T-helper 2 cell treated with Interferon-gamma antibody and Interleukin-4, amounts not matched to agents 100 ng/mL and 5 ng/mL, for 36 hours (primary cell): Measurements from ENCODE around the gene KDM8. TPM values are rescaled to one million over a fixed set of nuclear protein-coding genes. Genes with fewer than 3 reads are reported as not detected.
"Not testable (repeated sequence)": the region's sequence is repeated elsewhere in the genome, so short reads cannot be mapped to it uniquely, and the experiment has no call there.

Experiments used
- intact Hi-C: fragments of 100-400 bp; cut with micrococcal nuclease; formaldehyde crosslinking; loops from one replicate; pipeline ENCODE4 v1.15.1; 2023
- total RNA-seq: library from RNA; stranded (reverse); gene quantifications from 2 replicates; pipeline ENCODE4 v1.2.3, GENCODE V29; 2022

The KDM8 gene
- total RNA-seq, 1 donor from 2014 or later, result 14.2 TPM

GRCh38 chr16:27262904-27263423 is 59.6 kb downstream of the KDM8 start:
- intact Hi-C loops, result not testable (repeated sequence)

DNA sequence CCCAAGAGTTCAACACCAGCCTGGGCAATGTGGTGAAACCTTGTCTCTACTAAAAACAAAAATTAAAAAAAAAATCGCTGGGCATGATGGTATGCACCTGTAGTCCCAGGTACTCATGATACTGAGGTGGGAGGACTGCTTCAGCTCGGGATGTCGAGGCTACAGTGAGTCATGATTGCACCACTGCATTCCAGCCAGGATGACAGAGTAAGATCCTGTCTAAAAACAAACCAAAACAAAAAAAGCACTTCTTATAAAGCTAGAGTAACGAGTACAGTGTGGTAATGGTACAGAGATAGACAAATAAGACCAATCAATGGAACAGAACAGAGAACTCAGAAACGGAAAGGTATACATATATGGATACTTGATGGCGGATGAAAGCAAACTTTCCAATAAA is 60.8 kb downstream of the KDM8 start:
- intact Hi-C loops, result no loop called here

DNA sequence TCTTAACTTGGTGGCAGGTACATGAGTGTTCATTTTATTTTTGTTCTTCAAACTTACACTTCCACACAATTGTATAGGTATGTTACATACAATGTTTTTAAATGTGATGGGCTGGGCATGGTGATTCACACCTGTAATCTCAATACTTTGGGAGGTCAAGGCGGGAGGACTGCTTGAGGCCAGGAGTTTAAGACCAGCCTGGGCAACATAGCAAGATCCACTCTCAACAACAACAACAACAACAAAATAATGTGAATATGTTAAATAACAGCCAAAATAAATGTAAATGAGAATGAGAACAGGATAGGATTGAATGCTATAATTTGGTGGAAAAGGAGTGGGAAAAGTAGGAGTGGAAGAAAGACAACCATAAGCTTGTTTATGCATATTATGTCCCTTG is 62.7 kb downstream of the KDM8 start:
- intact Hi-C loops, result no loop called here

DNA sequence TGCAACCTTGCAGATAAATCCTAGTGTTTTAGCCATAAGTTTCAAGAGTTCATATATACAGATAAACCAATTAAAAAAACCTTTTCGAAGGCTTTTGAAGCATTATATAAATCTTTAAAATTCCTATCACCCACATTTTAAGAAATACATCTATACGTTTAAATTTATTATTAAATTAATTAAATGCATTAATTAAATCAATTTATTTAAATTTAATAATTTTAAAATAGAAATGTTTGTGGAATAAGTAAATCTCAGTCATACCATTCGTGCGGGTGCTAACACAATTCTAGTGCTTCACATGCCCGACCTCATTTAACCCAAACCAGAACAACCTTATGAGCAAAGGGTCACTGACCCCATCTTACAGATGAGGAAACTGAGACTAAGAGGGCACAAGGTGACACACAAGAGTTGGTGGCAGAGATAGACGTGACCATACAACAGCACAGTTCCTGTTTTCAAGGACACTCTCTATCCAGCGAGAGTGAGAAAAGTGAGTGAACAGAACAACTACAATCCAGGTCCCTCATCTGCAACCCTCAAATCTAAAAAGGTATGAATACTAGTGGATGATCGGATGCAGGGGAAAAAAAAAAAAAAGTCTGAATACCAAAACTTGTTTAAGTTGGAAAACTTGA is 63.8 kb downstream of the KDM8 start:
- intact Hi-C loops, result no loop called here

GRCh38 chr16:27268376-27269299 is 65.3 kb downstream of the KDM8 start, which contains the start of gene NSMCE1:
NSMCE1 (minus strand) TSS chr16:27268772; CDS start chr16:27257570, 11,202 bp downstream.
- intact Hi-C loops, result loop anchor here (1.0 kb wide), 1 partner anchor 31 kb away; no protein-coding TSS in a partner anchor

DNA sequence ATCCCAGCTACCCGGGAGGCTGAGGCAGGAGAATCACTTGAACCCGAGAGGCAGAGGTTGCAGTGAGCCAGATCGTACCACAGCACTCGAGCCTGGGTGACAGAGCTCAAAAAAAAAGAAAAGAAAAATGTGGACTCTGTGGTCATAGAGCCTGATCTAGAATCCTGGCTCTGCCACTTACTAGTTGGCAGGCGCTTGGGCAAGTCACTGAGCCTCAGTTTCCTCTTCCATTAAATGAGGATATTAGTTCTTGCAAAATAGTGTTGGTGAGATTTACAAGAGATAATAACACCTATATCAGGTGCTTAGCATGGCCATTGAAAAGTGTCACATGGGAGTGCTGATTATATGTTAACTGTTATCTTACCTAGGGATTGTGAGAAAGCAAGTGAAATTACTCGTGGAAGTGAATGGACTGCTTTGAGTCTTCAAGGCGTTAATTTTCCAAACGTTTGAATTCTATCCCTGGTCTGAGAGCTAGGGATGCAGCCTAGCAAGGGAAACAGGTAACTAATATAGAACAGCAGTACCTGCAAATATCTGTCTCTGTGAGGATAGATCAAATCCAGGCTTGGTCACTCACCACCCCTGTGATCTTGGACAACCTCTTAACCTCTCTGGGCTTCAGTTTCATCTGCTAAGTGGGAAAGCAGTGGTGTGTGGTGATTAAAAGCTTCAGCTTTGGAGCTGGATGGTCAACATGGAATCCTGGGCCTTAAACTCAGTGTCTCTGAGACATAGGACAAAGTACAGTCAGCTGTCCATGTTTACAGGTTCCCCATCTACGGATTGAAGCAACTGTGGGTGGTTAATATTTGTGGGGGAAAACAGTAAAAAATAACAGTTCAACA is 66.2 kb downstream of the KDM8 start:
- intact Hi-C loops, result no loop called here

GRCh38 chr16:27270349-27270748 is 67.0 kb downstream of the KDM8 start:
- intact Hi-C loops, result no loop called here

Other genes starting within 250 kb of the KDM8 start
- gene C16orf82, start 136.6 kb upstream of the KDM8 start, total RNA-seq, result not detected in 2 replicates
- 123 and 132 TPM in 2 replicates for gene NSMCE1, start 65.2 kb downstream of the KDM8 start, total RNA-seq
- gene IL4R, start 110.4 kb downstream of the KDM8 start, total RNA-seq, result 389 and 411 TPM in 2 replicates
- 25.9 and 26.2 TPM in 2 replicates for gene IL21R, start 198.6 kb downstream of the KDM8 start, total RNA-seq